ENCODE results near the gene FAM210A. TPM values are rescaled to one million over a fixed set of nuclear protein-coding genes. Genes with fewer than 3 reads are reported as not detected.

FAM210A gene
- polyA plus RNA-seq, 1 donor (not counting 4 experiments of a cell fraction or from before 2014, with no cell fraction given), result 31.7 TPM

GRCh38 chr18:13660510-13660909, 65.8 kb downstream of the FAM210A start:
- FAIRE-seq (no peak), DNase-seq (ENCODE audit: low read depth, low spot score) (no peak)
- H3K4me2 ChIP-seq (ENCODE audit: control insufficient read depth, extremely low read depth, insufficient read depth, low read depth, low read length), result no peak overlapping the region
- no peak overlapping the region for H3K9ac ChIP-seq (ENCODE audit: control insufficient read depth, extremely low read depth, insufficient read depth, low read length)
- dilution Hi-C loops (cut with MboI; ENCODE audit: extremely low pct_ligation_motif_present, low sequenced_read_pairs), result no loop called here
- no peaks in the 10 kb centered on the region for H4K20me1 ChIP-seq (ENCODE audit: control insufficient read depth, extremely low read depth, insufficient read depth, low read length)
- H3K79me2 ChIP-seq (ENCODE audit: control insufficient read depth, insufficient read depth, low read length), result no peaks in the 10 kb centered on the region
- H2AFZ ChIP-seq (ENCODE audit: control insufficient read depth, low read length), result no peak overlapping the region
- no peaks in the 10 kb centered on the region for H3K9me1 ChIP-seq (ENCODE audit: control insufficient read depth, extremely low read depth, insufficient read depth, low read length)
- H3K4me1 ChIP-seq (ENCODE audit: control insufficient read depth, extremely low read depth, insufficient read depth, low read length), result no peaks in the 10 kb centered on the region
- no peak overlapping the region for H3K27ac ChIP-seq (ENCODE audit: control insufficient read depth, insufficient read depth, low read length)
- TF ChIP-seq CTCF (optimal IDR thresholded peaks at IDR 0.05 in 1 of 3, IDR thresholded peaks at IDR 0.05 in 1 of 3, conservative IDR thresholded peaks at IDR 0.05 in 1 of 3; ENCODE audit: extremely low read depth in 1 of 3, insufficient read depth in 2 of 3, low read length in 3 of 3) (no peak), EZH2 (IDR thresholded peaks at IDR 0.05; ENCODE audit: low read length) (no peak)
- H3K36me3 ChIP-seq (ENCODE audit: control insufficient read depth in 2 of 2, extremely low read depth in 1 of 2, insufficient read depth in 2 of 2, low read length in 2 of 2), result peaks cover 0 to 2% of the 10 kb centered on the region in 2 experiments
- H3K9me3 ChIP-seq (ENCODE audit: control insufficient read depth, low read depth, low read length), result no peaks in the 10 kb centered on the region
- H3K27me3 ChIP-seq (ENCODE audit: control insufficient read depth, extremely low read depth, insufficient read depth, low read length), result no peaks in the 10 kb centered on the region
- H3K4me3 ChIP-seq (ENCODE audit: control insufficient read depth in 2 of 3, extremely low read depth in 1 of 3, insufficient read depth in 2 of 3, low read depth in 1 of 3, low read length in 3 of 3), result no peak overlapping the region

GRCh38 chr18:13658436-13659204, 67.7 kb downstream of the FAM210A start:
- Histone ChIP-seq H3K36me3 (ENCODE audit: control insufficient read depth in 2 of 2, extremely low read depth in 1 of 2, insufficient read depth in 2 of 2, low read length in 2 of 2) (no peaks in the 10 kb centered on the region), H3K79me2 (ENCODE audit: control insufficient read depth, insufficient read depth, low read length) (no peaks in the 10 kb centered on the region), H3K9me3 (ENCODE audit: control insufficient read depth, low read depth, low read length) (no peaks in the 10 kb centered on the region), H3K9me1 (ENCODE audit: control insufficient read depth, extremely low read depth, insufficient read depth, low read length) (no peaks in the 10 kb centered on the region), H3K4me2 (ENCODE audit: control insufficient read depth, extremely low read depth, insufficient read depth, low read depth, low read length) (no peak overlapping the region), H3K27me3 (ENCODE audit: control insufficient read depth, extremely low read depth, insufficient read depth, low read length) (no peaks in the 10 kb centered on the region), H3K9ac (ENCODE audit: control insufficient read depth, extremely low read depth, insufficient read depth, low read length) (no peak overlapping the region), H3K4me3 (ENCODE audit: control insufficient read depth in 2 of 3, extremely low read depth in 1 of 3, insufficient read depth in 2 of 3, low read depth in 1 of 3, low read length in 3 of 3) (no peak overlapping the region), H3K27ac (ENCODE audit: control insufficient read depth, insufficient read depth, low read length) (no peak overlapping the region), H3K4me1 (ENCODE audit: control insufficient read depth, extremely low read depth, insufficient read depth, low read length) (no peaks in the 10 kb centered on the region), H4K20me1 (ENCODE audit: control insufficient read depth, extremely low read depth, insufficient read depth, low read length) (no peaks in the 10 kb centered on the region), H2AFZ (ENCODE audit: control insufficient read depth, low read length) (no peak overlapping the region)
- FAIRE-seq (no peak), DNase-seq (ENCODE audit: low read depth, low spot score) (no peak)
- dilution Hi-C loops (cut with MboI; ENCODE audit: extremely low pct_ligation_motif_present, low sequenced_read_pairs), result no loop called here
- TF ChIP-seq EZH2 (IDR thresholded peaks at IDR 0.05; ENCODE audit: low read length), result no peak

All from keratinocyte (primary cell).